SK-N-SH (cell line): Measurements from ENCODE around the gene RCE1. TPM values are rescaled to one million over a fixed set of nuclear protein-coding genes. Genes with fewer than 3 reads are reported as not detected.
A peak's percentile ranks its signal among the peaks of the same experiment; 100 is the strongest.

Experiments used
- CTCF ChIA-PET: fragments of 300-600, 350-600 bp; formaldehyde crosslinking; extraction: SDS; loops from one replicate; lab custom pipeline; 2021; lab: Yijun Ruan, JAX
- POLR2A ChIA-PET: fragments of 350-600 bp; sonication (Branson Sonifier 250); formaldehyde crosslinking; extraction: SDS; loops from one replicate; lab custom pipeline; 2020; ENCODE audit warnings: antibody characterized with exemption, inconsistent platforms; lab: Yijun Ruan, JAX
- DNase-seq: peaks from one replicate; pipeline ENCODE4 v3.0.0; 2012
- H2AFZ ChIP-seq: fragments of 200-600 bp; sonication (generic); 2 replicates; pipeline ENCODE4 v1.8.1; 2016; ENCODE audit warnings: antibody characterized with exemption, mild to moderate bottlenecking, low read depth
- H3F3A ChIP-seq: fragments of 200-600 bp; sonication (generic); replicated peaks from 2 replicates; pipeline ENCODE3; 2016; ENCODE audit warnings: antibody characterized with exemption, mild to moderate bottlenecking; ENCODE audit not compliant: insufficient read depth
- H3K27ac ChIP-seq, 2 experiments: fragments of 200-500 bp in 1 of 2; fragments of 200-600 bp in 1 of 2; sonication (Bioruptor generic) in 1 of 2; sonication (generic), shearing (Covaris generic) in 1 of 2; 2 replicates each; pipeline versions ENCODE4 v1.5.1 to v1.6.1; 2014 to 2016; ENCODE audit warnings: low read depth in 2 of 2, inconsistent platforms in 1 of 2, low read length in 1 of 2, mild to moderate bottlenecking in 1 of 2, mixed read lengths in 1 of 2
- H3K27me3 ChIP-seq: fragments of 200-600 bp; sonication (generic), shearing (Covaris generic); 2 replicates; pipeline ENCODE4 v1.6.1; 2016; ENCODE audit warnings: mixed run types; ENCODE audit not compliant: insufficient read depth
- H3K36me3 ChIP-seq, 2 experiments: fragments of 200-500 bp in 1 of 2; fragments of 200-600 bp in 1 of 2; sonication (Bioruptor generic) in 1 of 2; sonication (generic) in 1 of 2; replicated peaks in 1 of 2; 2 replicates each; pipeline versions ENCODE3 to v1.5.1; 2014 to 2016; ENCODE audit warnings: low read length in 1 of 2, mild to moderate bottlenecking in 1 of 2; ENCODE audit not compliant: insufficient read depth in 2 of 2, control insufficient read depth in 1 of 2
- H3K4me1 ChIP-seq, 2 experiments: fragments of 200-500 bp in 1 of 2; fragments of 200-600 bp in 1 of 2; sonication (Bioruptor generic) in 1 of 2; sonication (generic), shearing (Covaris generic) in 1 of 2; 2 replicates each; pipeline versions ENCODE4 v1.5.1 to v1.6.1; 2014 to 2016; ENCODE audit warnings: low read depth in 1 of 2, low read length in 1 of 2, mixed run types in 1 of 2; ENCODE audit not compliant: insufficient read depth in 2 of 2, control insufficient read depth in 1 of 2
- H3K4me2 ChIP-seq: fragments of 200-600 bp; sonication (generic), shearing (Covaris generic); 2 replicates; pipeline ENCODE4 v1.6.1; 2017; ENCODE audit warnings: mixed run types
- H3K4me3 ChIP-seq, 2 experiments: fragments of 200-500 bp in 1 of 2; fragments of 200-600 bp in 1 of 2; sonication (Bioruptor generic) in 1 of 2; sonication (generic), shearing (Covaris generic) in 1 of 2; 2 replicates each; pipeline versions ENCODE4 v1.5.1 to v1.8.1; 2014 to 2016; ENCODE audit warnings: low read depth in 2 of 2, inconsistent platforms in 1 of 2, low read length in 1 of 2, mild to moderate bottlenecking in 1 of 2, mixed read lengths in 1 of 2, moderate library complexity in 1 of 2
- H3K79me2 ChIP-seq: fragments of 200-600 bp; sonication (generic); 2 replicates; pipeline ENCODE4 v1.8.1; 2017; ENCODE audit warnings: mild to moderate bottlenecking; ENCODE audit not compliant: insufficient read depth
- H3K9ac ChIP-seq: fragments of 200-600 bp; sonication (generic); 2 replicates; pipeline ENCODE4 v1.6.1; 2017; ENCODE audit warnings: mixed run types
- H3K9me2 ChIP-seq: fragments of 200-600 bp; sonication (generic); 2 replicates; pipeline ENCODE4 v1.6.1; 2017; ENCODE audit warnings: mixed run types
- H3K9me3 ChIP-seq: fragments of 200-600 bp; sonication (generic); 2 replicates; pipeline ENCODE4 v1.6.1; 2017; ENCODE audit warnings: mixed run types, mild to moderate bottlenecking, moderate library complexity
- H4K20me1 ChIP-seq: fragments of 200-600 bp; sonication (generic); 2 replicates; pipeline ENCODE4 v1.6.1; 2017; ENCODE audit warnings: mild to moderate bottlenecking, mixed run types; ENCODE audit not compliant: insufficient read depth
- CHD2 ChIP-seq: fragments of 150-350 bp; IDR thresholded peaks from 2 replicates; pipeline ENCODE4 v1.6.1; 2018; ENCODE audit warnings: low read length; ENCODE audit not compliant: partially characterized antibody
- EP300 ChIP-seq, 2 experiments: IDR thresholded peaks; 2 replicates each; pipeline versions ENCODE4 v1.4.0 to v1.6.1; 2012; ENCODE audit warnings: borderline replicate concordance in 1 of 2, low read depth in 1 of 2, low read length in 1 of 2
- FOXJ3 ChIP-seq: sonication (generic); formaldehyde crosslinking; IDR thresholded peaks from 2 replicates; pipeline ENCODE4 v1.5.1; 2020; ENCODE audit warnings: mild to moderate bottlenecking, missing genetic modification reagents
- GATA2 ChIP-seq: sonication (generic); formaldehyde crosslinking; IDR thresholded peaks from 2 replicates; pipeline ENCODE4 v1.5.0; 2020; ENCODE audit warnings: mild to moderate bottlenecking, missing genetic modification reagents
- JUND ChIP-seq: IDR thresholded peaks from 2 replicates; pipeline ENCODE4 v1.4.0; 2012
- POLR2AphosphoS5 ChIP-seq: IDR thresholded peaks from 2 replicates; pipeline ENCODE4 v1.6.1; 2012; ENCODE audit warnings: low read depth, low read length
- RAD21 ChIP-seq: IDR thresholded peaks from 2 replicates; pipeline ENCODE4 v1.6.1; 2012; ENCODE audit warnings: mild to moderate bottlenecking, low read length
- RFX5 ChIP-seq: IDR thresholded peaks from 2 replicates; pipeline ENCODE4 v1.6.1; 2012; ENCODE audit warnings: mild to moderate bottlenecking, improper control_type of control experiment, low read length
- RXRA ChIP-seq: IDR thresholded peaks from 2 replicates; pipeline ENCODE4 v1.4.0; 2012; ENCODE audit warnings: low read depth, mild to moderate bottlenecking, borderline replicate concordance
- SIN3A ChIP-seq: IDR thresholded peaks from 2 replicates; pipeline ENCODE4 v1.6.1; 2012; ENCODE audit warnings: low read depth, mild to moderate bottlenecking, low read length, moderate library complexity, borderline replicate concordance
- SMC3 ChIP-seq: IDR thresholded peaks from 2 replicates; pipeline ENCODE4 v1.6.1; 2012; ENCODE audit warnings: low read depth, low read length, improper control_type of control experiment
- TAF1 ChIP-seq: IDR thresholded peaks from 2 replicates; pipeline ENCODE4 v1.6.1; 2012; ENCODE audit warnings: low read depth, mild to moderate bottlenecking, low read length, moderate library complexity, borderline replicate concordance
- TCF12 ChIP-seq: IDR thresholded peaks from 2 replicates; pipeline ENCODE4 v1.4.0; 2012
- WGBS: methylation state at CpG from one replicate; pipeline ENCODE4 v1.1.6; 2017; ENCODE audit warnings: low lambda C conversion rate; 5-methylcytosine and 5-hydroxymethylcytosine counted together
- polyA plus RNA-seq, 3 experiments: library from polyadenylated mRNA; depleted of rRNA; stranded (reverse); fragments of >200 nt; gene quantifications; 2 replicates each; pipeline ENCODE4 v1.2.3, GENCODE V29; 2012
- TF ChIP-seq, protein P1 (sequence below): fragments of 150-350 bp; IDR thresholded peaks from 2 replicates; pipeline ENCODE4 v1.6.1; 2017; ENCODE audit warnings: antibody characterized with exemption, low read length, low read depth, borderline replicate concordance
- TF ChIP-seq, protein P2 (sequence below): IDR thresholded peaks from 2 replicates; pipeline ENCODE4 v1.4.0; 2012; ENCODE audit warnings: low read depth
- TF ChIP-seq, protein P3 (sequence below): IDR thresholded peaks from 2 replicates; pipeline ENCODE4 v1.4.0; 2012; ENCODE audit warnings: low read depth, borderline replicate concordance
- TF ChIP-seq, protein P4 (sequence below): fragments of 200-600 bp; sonication (generic); IDR thresholded peaks from 2 replicates; pipeline ENCODE4 v1.6.1; 2017; ENCODE audit warnings: antibody characterized with exemption, mild to moderate bottlenecking, moderate library complexity

Gene RCE1
- polyA plus RNA-seq, 1 of the 3 experiments (the other 2 are of a cell fraction), result 25.0 TPM

DNA sequence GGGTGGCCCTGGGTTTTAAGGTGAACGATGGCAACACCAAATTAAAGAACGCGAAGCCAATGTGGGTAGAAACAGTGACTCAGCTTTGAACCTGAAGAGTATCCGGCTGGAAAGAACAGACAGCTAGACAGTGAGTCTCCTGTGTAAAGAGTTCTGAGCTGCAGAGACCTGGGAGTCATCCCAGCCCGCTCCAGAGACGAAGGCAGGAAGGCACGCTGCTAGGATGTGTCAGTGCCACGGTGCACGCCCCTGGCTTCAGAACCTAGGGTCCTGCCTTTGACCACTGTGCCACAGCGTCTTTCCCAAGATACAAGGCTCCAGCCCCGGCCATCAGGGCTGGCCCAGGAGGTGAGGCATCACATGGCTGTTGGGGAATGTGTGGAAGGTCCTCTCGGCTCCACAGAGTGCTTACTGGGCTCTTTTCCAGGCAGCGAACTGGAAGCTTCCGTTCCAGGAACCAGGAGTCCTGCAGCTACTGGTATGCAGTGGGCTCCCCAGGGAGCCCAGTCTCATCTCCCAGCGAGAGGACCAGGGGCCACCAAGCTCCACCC lies 43.5 kb downstream of the RCE1 start:
- Histone ChIP-seq H3K9me2 (no peaks in the 10 kb centered on the region), H3F3A (peaks cover under 1% of the 10 kb centered on the region), H3K27ac (peak overlapping the region in 1 of 2 experiments; percentile 61; a peak in 2 of 4 replicates), H3K36me3 (no peaks in the 10 kb centered on the region), H3K4me1 (peaks cover 4 to 30% of the 10 kb centered on the region in 2 experiments; a peak in 2 of 4 replicates), H3K9me3 (no peaks in the 10 kb centered on the region), H3K4me2 (no peak overlapping the region), H3K27me3 (no peaks in the 10 kb centered on the region), H3K79me2 (no peaks in the 10 kb centered on the region), H4K20me1 (no peaks in the 10 kb centered on the region), H3K4me3 (no peak overlapping the region), H2AFZ (no peak overlapping the region), H3K9ac (no peak overlapping the region)
- ChIA-PET CTCF (interaction anchor here (0.6 to 2.7 kb wide), 3 partner anchors 8 to 89 kb away, joined by 3 to 15 read pairs (median 3); partner anchors contain the start of gene C11orf86), POLR2A (no interaction called here)
- WGBS, result 78% methylated on average over 7 of the region's 15 CpGs
- no peak for DNase-seq
- no peak for TF ChIP-seq POLR2AphosphoS5
- TF ChIP-seq EP300 (IDR thresholded peaks at IDR 0.05; ENCODE audit: borderline replicate concordance in 1 of 2, low read depth in 1 of 2, low read length in 1 of 2), result no peak
- TF ChIP-seq, protein P1, sequence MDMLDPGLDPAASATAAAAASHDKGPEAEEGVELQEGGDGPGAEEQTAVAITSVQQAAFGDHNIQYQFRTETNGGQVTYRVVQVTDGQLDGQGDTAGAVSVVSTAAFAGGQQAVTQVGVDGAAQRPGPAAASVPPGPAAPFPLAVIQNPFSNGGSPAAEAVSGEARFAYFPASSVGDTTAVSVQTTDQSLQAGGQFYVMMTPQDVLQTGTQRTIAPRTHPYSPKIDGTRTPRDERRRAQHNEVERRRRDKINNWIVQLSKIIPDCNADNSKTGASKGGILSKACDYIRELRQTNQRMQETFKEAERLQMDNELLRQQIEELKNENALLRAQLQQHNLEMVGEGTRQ, result no peak
- TF ChIP-seq, protein P2, sequence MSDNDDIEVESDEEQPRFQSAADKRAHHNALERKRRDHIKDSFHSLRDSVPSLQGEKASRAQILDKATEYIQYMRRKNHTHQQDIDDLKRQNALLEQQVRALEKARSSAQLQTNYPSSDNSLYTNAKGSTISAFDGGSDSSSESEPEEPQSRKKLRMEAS, result no peak
- no peak for TF ChIP-seq SIN3A
- no peak for TF ChIP-seq TAF1
- no peak for TF ChIP-seq GATA2 (CRISPR knock-in tag)
- no peak for TF ChIP-seq RXRA
- TF ChIP-seq JUND, result no peak

DNA sequence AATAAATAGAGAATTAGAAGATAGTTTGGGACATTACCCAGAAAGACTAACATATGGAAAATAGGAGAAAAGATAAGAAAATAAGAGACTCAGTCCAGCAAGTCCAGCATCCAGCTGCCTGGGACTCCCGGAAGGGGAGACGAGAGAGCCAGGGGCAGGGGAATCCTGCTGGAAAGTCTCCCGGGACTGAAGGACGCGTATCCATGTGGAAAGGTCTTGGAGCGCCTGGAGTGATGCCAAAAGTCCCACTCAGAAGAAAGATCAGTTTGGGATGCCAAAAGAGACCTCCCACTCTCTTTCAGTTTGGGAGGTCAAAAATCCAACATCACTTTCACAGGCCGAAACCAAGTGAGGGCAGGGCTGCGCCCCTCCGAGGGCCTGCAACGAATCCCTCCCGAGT lies 44.3 kb downstream of the RCE1 start:
- no peak overlapping the region for H3K4me2 ChIP-seq
- peaks cover 8% of the 10 kb centered on the region for H3F3A ChIP-seq
- H4K20me1 ChIP-seq, result no peaks in the 10 kb centered on the region
- no peak overlapping the region for H2AFZ ChIP-seq
- H3K79me2 ChIP-seq, result no peaks in the 10 kb centered on the region
- no peaks in the 10 kb centered on the region for H3K9me3 ChIP-seq
- WGBS, result 92% methylated on average over 11 of the region's 11 CpGs
- H3K36me3 ChIP-seq, result no peaks in the 10 kb centered on the region
- H3K4me3 ChIP-seq, result no peak overlapping the region
- CTCF ChIA-PET, result interaction anchor here (0.6 to 1.1 kb wide), 2 partner anchors 10 to 87 kb away, joined by 3 read pairs; no protein-coding TSS in a partner anchor
- no peak overlapping the region for H3K27ac ChIP-seq
- peaks cover 4 to 24% of the 10 kb centered on the region in 2 experiments; a peak in 2 of 4 replicates for H3K4me1 ChIP-seq
- no peaks in the 10 kb centered on the region for H3K27me3 ChIP-seq
- H3K9ac ChIP-seq, result no peak overlapping the region
- H3K9me2 ChIP-seq, result no peaks in the 10 kb centered on the region
- POLR2A ChIA-PET, result no interaction called here
- no peak for DNase-seq
- TF ChIP-seq, protein P3, sequence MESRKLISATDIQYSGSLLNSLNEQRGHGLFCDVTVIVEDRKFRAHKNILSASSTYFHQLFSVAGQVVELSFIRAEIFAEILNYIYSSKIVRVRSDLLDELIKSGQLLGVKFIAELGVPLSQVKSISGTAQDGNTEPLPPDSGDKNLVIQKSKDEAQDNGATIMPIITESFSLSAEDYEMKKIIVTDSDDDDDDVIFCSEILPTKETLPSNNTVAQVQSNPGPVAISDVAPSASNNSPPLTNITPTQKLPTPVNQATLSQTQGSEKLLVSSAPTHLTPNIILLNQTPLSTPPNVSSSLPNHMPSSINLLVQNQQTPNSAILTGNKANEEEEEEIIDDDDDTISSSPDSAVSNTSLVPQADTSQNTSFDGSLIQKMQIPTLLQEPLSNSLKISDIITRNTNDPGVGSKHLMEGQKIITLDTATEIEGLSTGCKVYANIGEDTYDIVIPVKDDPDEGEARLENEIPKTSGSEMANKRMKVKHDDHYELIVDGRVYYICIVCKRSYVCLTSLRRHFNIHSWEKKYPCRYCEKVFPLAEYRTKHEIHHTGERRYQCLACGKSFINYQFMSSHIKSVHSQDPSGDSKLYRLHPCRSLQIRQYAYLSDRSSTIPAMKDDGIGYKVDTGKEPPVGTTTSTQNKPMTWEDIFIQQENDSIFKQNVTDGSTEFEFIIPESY, result no peak
- TF ChIP-seq FOXJ3 (CRISPR knock-in tag) (no peak), SMC3 (no peak), TCF12 (no peak), CHD2 (no peak), RAD21 (no peak), RFX5 (no peak)
- TF ChIP-seq, protein P4, sequence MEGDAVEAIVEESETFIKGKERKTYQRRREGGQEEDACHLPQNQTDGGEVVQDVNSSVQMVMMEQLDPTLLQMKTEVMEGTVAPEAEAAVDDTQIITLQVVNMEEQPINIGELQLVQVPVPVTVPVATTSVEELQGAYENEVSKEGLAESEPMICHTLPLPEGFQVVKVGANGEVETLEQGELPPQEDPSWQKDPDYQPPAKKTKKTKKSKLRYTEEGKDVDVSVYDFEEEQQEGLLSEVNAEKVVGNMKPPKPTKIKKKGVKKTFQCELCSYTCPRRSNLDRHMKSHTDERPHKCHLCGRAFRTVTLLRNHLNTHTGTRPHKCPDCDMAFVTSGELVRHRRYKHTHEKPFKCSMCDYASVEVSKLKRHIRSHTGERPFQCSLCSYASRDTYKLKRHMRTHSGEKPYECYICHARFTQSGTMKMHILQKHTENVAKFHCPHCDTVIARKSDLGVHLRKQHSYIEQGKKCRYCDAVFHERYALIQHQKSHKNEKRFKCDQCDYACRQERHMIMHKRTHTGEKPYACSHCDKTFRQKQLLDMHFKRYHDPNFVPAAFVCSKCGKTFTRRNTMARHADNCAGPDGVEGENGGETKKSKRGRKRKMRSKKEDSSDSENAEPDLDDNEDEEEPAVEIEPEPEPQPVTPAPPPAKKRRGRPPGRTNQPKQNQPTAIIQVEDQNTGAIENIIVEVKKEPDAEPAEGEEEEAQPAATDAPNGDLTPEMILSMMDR, result no peak
- TF ChIP-seq, all 33 proteins: peak for 0
